C4-2B (cell line): ENCODE results near the gene CAMTA1.

Experiments
- ZFX ChIP-seq: fragments of 450-650 bp; IDR thresholded peaks from 2 replicates; pipeline ENCODE4 v1.6.1; 2017
- TF ChIP-seq, protein P1 (sequence below): fragments of 450-650 bp; conservative IDR thresholded peaks from 2 replicates; pipeline ENCODE4 v1.5.1; 2017; ENCODE audit warnings: mild to moderate bottlenecking

DNA sequence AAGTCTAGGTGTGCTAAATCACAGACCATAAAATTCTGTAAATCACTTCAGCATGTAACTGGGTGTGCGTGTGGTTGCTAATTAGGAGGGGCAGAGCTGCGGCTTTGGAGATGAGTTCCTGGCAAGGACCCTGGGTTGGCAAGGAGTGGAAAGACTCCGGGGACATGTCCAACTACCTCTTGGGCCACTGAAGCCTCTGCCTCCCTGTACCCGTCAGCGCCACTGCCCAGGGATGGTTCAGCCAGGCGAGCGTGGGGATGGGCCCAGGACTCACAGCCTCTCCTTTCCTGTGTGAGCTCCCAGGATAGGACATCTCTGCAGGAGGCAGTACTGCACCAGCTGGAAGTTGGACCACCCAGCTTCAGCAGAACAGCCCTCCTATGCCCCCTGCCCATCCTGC is 599.4 kb downstream of the CAMTA1 start:
- TF ChIP-seq, protein P1, sequence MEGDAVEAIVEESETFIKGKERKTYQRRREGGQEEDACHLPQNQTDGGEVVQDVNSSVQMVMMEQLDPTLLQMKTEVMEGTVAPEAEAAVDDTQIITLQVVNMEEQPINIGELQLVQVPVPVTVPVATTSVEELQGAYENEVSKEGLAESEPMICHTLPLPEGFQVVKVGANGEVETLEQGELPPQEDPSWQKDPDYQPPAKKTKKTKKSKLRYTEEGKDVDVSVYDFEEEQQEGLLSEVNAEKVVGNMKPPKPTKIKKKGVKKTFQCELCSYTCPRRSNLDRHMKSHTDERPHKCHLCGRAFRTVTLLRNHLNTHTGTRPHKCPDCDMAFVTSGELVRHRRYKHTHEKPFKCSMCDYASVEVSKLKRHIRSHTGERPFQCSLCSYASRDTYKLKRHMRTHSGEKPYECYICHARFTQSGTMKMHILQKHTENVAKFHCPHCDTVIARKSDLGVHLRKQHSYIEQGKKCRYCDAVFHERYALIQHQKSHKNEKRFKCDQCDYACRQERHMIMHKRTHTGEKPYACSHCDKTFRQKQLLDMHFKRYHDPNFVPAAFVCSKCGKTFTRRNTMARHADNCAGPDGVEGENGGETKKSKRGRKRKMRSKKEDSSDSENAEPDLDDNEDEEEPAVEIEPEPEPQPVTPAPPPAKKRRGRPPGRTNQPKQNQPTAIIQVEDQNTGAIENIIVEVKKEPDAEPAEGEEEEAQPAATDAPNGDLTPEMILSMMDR = no peak
- TF ChIP-seq ZFX = no peak
